ENCODE data around the gene TTYH1. TPM values are rescaled to one million over a fixed set of nuclear protein-coding genes. Genes with fewer than 3 reads are reported as not detected.
"Not testable (repeated sequence)": the region's sequence is repeated elsewhere in the genome, so short reads cannot be mapped to it uniquely, and the experiment has no call there.

Gene TTYH1
- under 1 TPM; 0.53 to 0.68 TPM for total RNA-seq

- CTCF ChIA-PET = interaction anchor here (1.8 kb wide), 1 partner anchor 9 kb away, joined by 4 read pairs; no protein-coding TSS in a partner anchor
- H3K9me3 Mint-ChIP-seq = peaks cover 16% of the 10 kb centered on the region
- peaks cover 13% of the 10 kb centered on the region for H3K36me3 Mint-ChIP-seq (ENCODE audit: low read depth)
- H3K4me1 Mint-ChIP-seq = peaks cover 19% of the 10 kb centered on the region
- POLR2A ChIA-PET = interaction anchor here (0.7 kb wide), 1 partner anchor 214 kb away, joined by 3 read pairs; no protein-coding TSS in a partner anchor
- peak within 1 kb of the TSS; percentile 57 for H3K27ac Mint-ChIP-seq
- H3K27me3 Mint-ChIP-seq = peaks cover 35% of the 10 kb centered on the region
- no peak within 1 kb of the TSS for H3K4me3 Mint-ChIP-seq
- DNase-seq = no peak
Observed at GRCh38 chr19:54415208-54415900, at the start of gene TTYH1. Gene TTYH1, plus strand, starts transcription at chr19:54415464. Its CDS starts 89 bp downstream, at chr19:54415553.

- not testable (repeated sequence) for H3K4me3 Mint-ChIP-seq, DNase-seq, H3K27ac Mint-ChIP-seq, H3K9me3 Mint-ChIP-seq
- H3K4me1 Mint-ChIP-seq = peaks cover 74% of the 10 kb centered on the region
- H3K27me3 Mint-ChIP-seq = peaks cover 18% of the 10 kb centered on the region
- CTCF ChIA-PET = interaction anchor here (1.3 to 1.6 kb wide), 2 partner anchors 25 to 197 kb away, joined by 3 to 11 read pairs; no protein-coding TSS in a partner anchor
- peaks cover 45% of the 10 kb centered on the region for H3K36me3 Mint-ChIP-seq (ENCODE audit: low read depth)
- POLR2A ChIA-PET = interaction anchor here (1.6 to 4.3 kb wide), 2 partner anchors 13 to 22 kb away, joined by 8 to 38 read pairs; no protein-coding TSS in a partner anchor
Observed at GRCh38 chr19:54365798-54366197, 49.5 kb upstream of the TTYH1 start.

- H3K27me3 Mint-ChIP-seq = peaks cover 23% of the 10 kb centered on the region
- H3K4me1 Mint-ChIP-seq = peaks cover 72% of the 10 kb centered on the region
- no peaks in the 10 kb centered on the region for H3K9me3 Mint-ChIP-seq
- ChIA-PET CTCF (no interaction called here), POLR2A (no interaction called here)
- H3K4me3 Mint-ChIP-seq = no peak overlapping the region
- no peak for DNase-seq
- no peak overlapping the region for H3K27ac Mint-ChIP-seq
- peaks cover 39% of the 10 kb centered on the region for H3K36me3 Mint-ChIP-seq (ENCODE audit: low read depth)
Observed at GRCh38 chr19:54366811-54367210, 48.5 kb upstream of the TTYH1 start.

- CTCF ChIA-PET = interaction anchor here (1.0 kb wide), 1 partner anchor 19 kb away, joined by 3 read pairs; no protein-coding TSS in a partner anchor
- peak overlapping the region; percentile 72 for H3K27ac Mint-ChIP-seq
- POLR2A ChIA-PET = interaction anchor here (0.6 to 1.1 kb wide), 4 partner anchors 10 to 42 kb away, joined by 3 to 7 read pairs (median 3); no protein-coding TSS in a partner anchor
Observed at GRCh38 chr19:54369082-54369687, 46.1 kb upstream of the TTYH1 start.

GRCh38 chr19:54369688-54370433, 45.4 kb upstream of the TTYH1 start:
- ChIA-PET CTCF (interaction anchor here (1.0 kb wide), 1 partner anchor 19 kb away, joined by 3 read pairs; no protein-coding TSS in a partner anchor), POLR2A (interaction anchor here (0.6 to 2.7 kb wide), 5 partner anchors 9 to 42 kb away, joined by 3 to 17 read pairs (median 4); no protein-coding TSS in a partner anchor)
- H3K4me3 Mint-ChIP-seq = peak overlapping the region; percentile 72
- H3K4me1 Mint-ChIP-seq = peaks cover 68% of the 10 kb centered on the region
- peaks cover 16% of the 10 kb centered on the region for H3K36me3 Mint-ChIP-seq (ENCODE audit: low read depth)
- H3K9me3 Mint-ChIP-seq, DNase-seq: not testable (repeated sequence)
- peaks cover 27% of the 10 kb centered on the region for H3K27me3 Mint-ChIP-seq
- H3K27ac Mint-ChIP-seq = peak overlapping the region; percentile 72

More at GRCh38 chr19:54369082-54369687, 46.1 kb upstream of the TTYH1 start:
- DNase-seq = no peak
- H3K27me3 Mint-ChIP-seq = peaks cover 27% of the 10 kb centered on the region
- H3K36me3 Mint-ChIP-seq (ENCODE audit: low read depth) = peaks cover 21% of the 10 kb centered on the region
- H3K4me3 Mint-ChIP-seq = peak overlapping the region; percentile 72
- no peaks in the 10 kb centered on the region for H3K9me3 Mint-ChIP-seq
- H3K4me1 Mint-ChIP-seq = peaks cover 68% of the 10 kb centered on the region

- peaks cover 69% of the 10 kb centered on the region for H3K4me1 Mint-ChIP-seq
- CTCF ChIA-PET, H3K9me3 Mint-ChIP-seq: not testable (repeated sequence)
- POLR2A ChIA-PET = interaction anchor here (0.6 to 2.7 kb wide), 2 partner anchors 10 to 19 kb away, joined by 4 to 17 read pairs; no protein-coding TSS in a partner anchor
- peak; percentile 85 for DNase-seq
- H3K27me3 Mint-ChIP-seq = peaks cover 32% of the 10 kb centered on the region
- H3K36me3 Mint-ChIP-seq (ENCODE audit: low read depth) = peaks cover 19% of the 10 kb centered on the region
- H3K4me3 Mint-ChIP-seq = peak overlapping the region; percentile 72
- H3K27ac Mint-ChIP-seq = peak overlapping the region; percentile 72
Observed at GRCh38 chr19:54370434-54370796, 44.8 kb upstream of the TTYH1 start.

GRCh38 chr19:54371453-54371852, 43.8 kb upstream of the TTYH1 start:
- not testable (repeated sequence) for DNase-seq, H3K9me3 Mint-ChIP-seq, H3K27ac Mint-ChIP-seq, H3K4me3 Mint-ChIP-seq
- peaks cover 73% of the 10 kb centered on the region for H3K4me1 Mint-ChIP-seq
- H3K27me3 Mint-ChIP-seq = peaks cover 34% of the 10 kb centered on the region
- CTCF ChIA-PET = interaction anchor here (0.9 to 1.6 kb wide), 2 partner anchors 17 to 20 kb away, joined by 4 to 8 read pairs; no protein-coding TSS in a partner anchor
- peaks cover 19% of the 10 kb centered on the region for H3K36me3 Mint-ChIP-seq (ENCODE audit: low read depth)
- POLR2A ChIA-PET = interaction anchor here (1.0 to 2.7 kb wide), 3 partner anchors 9 to 18 kb away, joined by 3 to 17 read pairs (median 8); no protein-coding TSS in a partner anchor

GRCh38 chr19:54373781-54374631, 41.3 kb upstream of the TTYH1 start:
- Mint-ChIP-seq H3K4me3 (peak overlapping the region; percentile 74), H3K36me3 (ENCODE audit: low read depth) (peaks cover 13% of the 10 kb centered on the region), H3K27me3 (peaks cover 33% of the 10 kb centered on the region), H3K27ac (peak overlapping the region; percentile 21), H3K9me3 (no peaks in the 10 kb centered on the region), H3K4me1 (peaks cover 84% of the 10 kb centered on the region)
- ChIA-PET CTCF (interaction anchor here (1.0 kb wide), 1 partner anchor 16 kb away, joined by 3 read pairs; no protein-coding TSS in a partner anchor), POLR2A (interaction anchor here (3.4 kb wide), 1 partner anchor 14 kb away, joined by 14 read pairs; no protein-coding TSS in a partner anchor)
- no peak for DNase-seq

- peaks cover 38% of the 10 kb centered on the region for H3K27me3 Mint-ChIP-seq
- H3K36me3 Mint-ChIP-seq (ENCODE audit: low read depth) = peaks cover 15% of the 10 kb centered on the region
- peaks cover 81% of the 10 kb centered on the region for H3K4me1 Mint-ChIP-seq
- POLR2A ChIA-PET = interaction anchor here (3.4 kb wide), 1 partner anchor 13 kb away, joined by 14 read pairs; no protein-coding TSS in a partner anchor
- peak overlapping the region; percentile 74 for H3K4me3 Mint-ChIP-seq
- CTCF ChIA-PET, H3K9me3 Mint-ChIP-seq: not testable (repeated sequence)
- DNase-seq = peak; percentile 44
- peak overlapping the region; percentile 74 for H3K27ac Mint-ChIP-seq
Observed at GRCh38 chr19:54375181-54375938, 39.9 kb upstream of the TTYH1 start.

- CTCF ChIA-PET = interaction anchor here (0.9 kb wide), 1 partner anchor 12 kb away, joined by 3 read pairs; no protein-coding TSS in a partner anchor
- peaks cover 44% of the 10 kb centered on the region for H3K27me3 Mint-ChIP-seq
- H3K4me1 Mint-ChIP-seq = peaks cover 76% of the 10 kb centered on the region
- peaks cover 8% of the 10 kb centered on the region for H3K9me3 Mint-ChIP-seq
- peaks cover 18% of the 10 kb centered on the region for H3K36me3 Mint-ChIP-seq (ENCODE audit: low read depth)
- no peak for DNase-seq
- POLR2A ChIA-PET = interaction anchor here (0.6 to 3.4 kb wide), 3 partner anchors 8 to 12 kb away, joined by 3 to 14 read pairs (median 3); partner anchors contain the start of gene LAIR1
- H3K4me3 Mint-ChIP-seq = peak overlapping the region; percentile 4
- H3K27ac Mint-ChIP-seq = peak overlapping the region; percentile 28
Observed at GRCh38 chr19:54376610-54377285, 38.5 kb upstream of the TTYH1 start.
